Psoas muscle (tissue), 8 donors: ENCODE measurements around the gene TTR. TPM values are rescaled to one million over a fixed set of nuclear protein-coding genes. Genes with fewer than 3 reads are reported as not detected.

Source experiments
- ATAC-seq, 4 donors: fragments of 200-7000 bp; cut with Tn5 transposase; one replicate each; pipeline ENCODE4 v1.9.1; 2020; ENCODE audit warnings: moderate library complexity in 3 of 4, mild to moderate bottlenecking in 2 of 4
- DNase-seq, 2 donors: peaks; one replicate each; pipeline ENCODE4 v3.0.0-alpha.2; 2020
- H3K27ac ChIP-seq: fragments of 200-600 bp; one replicate; pipeline ENCODE4 v1.8.0; 2022
- H3K27me3 ChIP-seq, 3 donors: fragments of 200-600 bp in 1 of 3; one replicate each; pipeline versions ENCODE4 v1.6.1 to v1.8.0; 2013 to 2022; ENCODE audit warnings: low read length in 2 of 3, mild to moderate bottlenecking in 2 of 3, moderate library complexity in 1 of 3; ENCODE audit not compliant: insufficient read depth in 3 of 3
- H3K36me3 ChIP-seq, 2 donors: fragments of 200-600 bp in 1 of 2; one replicate each; pipeline versions ENCODE4 v1.6.1 to v1.8.0; 2013 to 2022; ENCODE audit warnings: low read depth in 1 of 2, mild to moderate bottlenecking in 1 of 2, moderate library complexity in 1 of 2; ENCODE audit not compliant: insufficient read depth in 1 of 2
- H3K4me1 ChIP-seq: fragments of 200-600 bp; one replicate; pipeline ENCODE4 v1.8.0; 2022
- H3K4me3 ChIP-seq: fragments of 200-600 bp; one replicate; pipeline ENCODE4 v1.8.0; 2022; ENCODE audit warnings: mild to moderate bottlenecking
- H3K9me3 ChIP-seq: fragments of 200-600 bp; one replicate; pipeline ENCODE4 v1.8.0; 2022
- CTCF ChIP-seq: fragments of 200-600 bp; IDR thresholded peaks from one replicate; pipeline ENCODE4 v1.8.0; 2022; ENCODE audit warnings: antibody characterized with exemption
- WGBS, 3 donors: extraction: QIAGEN DNeasy Blood & Tissue Kit; methylation state at CpG; one replicate each; pipeline versions ENCODE4 v1.1.6 to v1.1.7; 2013; 5-methylcytosine and 5-hydroxymethylcytosine counted together
- intact Hi-C, 2 donors: fragments of 100-400 bp; cut with DNase I; formaldehyde crosslinking; loops; one replicate each; pipeline versions ENCODE4 v1.11.0 to v1.14.2; 2022
- polyA plus RNA-seq, 3 donors: library from polyadenylated mRNA; stranded (reverse); fragments of 200-250 nt; gene quantifications; one replicate each; pipeline ENCODE4 v1.2.3, GENCODE V29; 2013
- total RNA-seq, 4 donors: library from RNA; stranded (reverse); fragmentation: NEBNext Ultra II Directional in 2 of 4; extraction: Animal tissue kit (Norgen Biotek cat#: 25700) in 2 of 4; gene quantifications; one replicate each; pipeline versions ENCODE4 v1.2.1 to v1.2.4, GENCODE V29; 2021 to 2023
- donor health status: healthy with polysubstance abuse.
- donor health status: DM: no; HTN: no; CAD: no; lungs with moderate emphysema.
- donor health status: Bipolar disorder and iron deficiency.
- donor health status: healthy.
- donor health status: DM: yes; HTN: yes; CAD: no.
- donor health status: DM: no; HTN: no; CAD: no.
- donor health status: DM: no; HTN: no; CAD: no.
- donor health status: DM: yes; HTN: yes; CAD: no.

The TTR gene
- total and polyA plus RNA-seq, 7 donors = 0.21 to 0.25 TPM; not detected in 5

GRCh38 chr18:31586616-31587015 lies 5.1 kb upstream of the TTR start:
- TF ChIP-seq CTCF = no peak
- ATAC-seq (no peak), DNase-seq (no peak)
- Histone ChIP-seq H3K27ac (no peak overlapping the region), H3K4me1 (no peaks in the 10 kb centered on the region), H3K27me3 (peaks cover 0 to 1% (median 0%) of the 10 kb centered on the region in 3 donors), H3K4me3 (no peak overlapping the region), H3K36me3 (no peaks in the 10 kb centered on the region), H3K9me3 (no peaks in the 10 kb centered on the region)
- intact Hi-C loops = no loop called here
- 92 to 96% (median 94%) methylated on average over 5 of the region's 5 CpGs for WGBS, 3 donors

DNA sequence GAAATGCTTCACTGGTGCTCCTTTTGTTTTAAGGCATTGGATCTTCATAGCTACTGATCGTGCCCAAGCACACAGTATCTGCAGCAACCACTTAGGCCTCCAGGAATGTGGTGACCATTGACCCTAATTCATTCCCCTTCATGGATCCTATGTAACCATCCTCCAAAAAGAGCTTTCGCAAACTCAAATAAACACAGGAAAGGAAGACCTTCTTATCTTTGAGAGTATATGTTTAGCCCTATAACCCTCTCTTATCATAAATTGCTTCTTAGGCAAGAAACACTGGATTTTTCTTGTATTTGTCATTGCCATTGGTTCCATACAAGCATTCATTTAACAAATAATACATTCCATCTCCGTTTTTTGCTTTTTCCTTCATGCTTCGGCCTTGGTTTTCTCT lies 4.1 kb upstream of the TTR start:
- no peak overlapping the region for H3K27ac ChIP-seq
- ATAC-seq (no peak), DNase-seq (no peak)
- H3K9me3 ChIP-seq = no peaks in the 10 kb centered on the region
- H3K4me3 ChIP-seq = no peak overlapping the region
- intact Hi-C loops = no loop called here
- H3K4me1 ChIP-seq = no peaks in the 10 kb centered on the region
- H3K27me3 ChIP-seq = peaks cover 0 to 1% (median 0%) of the 10 kb centered on the region in 3 donors
- TF ChIP-seq CTCF = no peak
- no peaks in the 10 kb centered on the region for H3K36me3 ChIP-seq
- WGBS, 3 donors = 90 to 93% (median 91%) methylated on average over 4 of the region's 4 CpGs

DNA sequence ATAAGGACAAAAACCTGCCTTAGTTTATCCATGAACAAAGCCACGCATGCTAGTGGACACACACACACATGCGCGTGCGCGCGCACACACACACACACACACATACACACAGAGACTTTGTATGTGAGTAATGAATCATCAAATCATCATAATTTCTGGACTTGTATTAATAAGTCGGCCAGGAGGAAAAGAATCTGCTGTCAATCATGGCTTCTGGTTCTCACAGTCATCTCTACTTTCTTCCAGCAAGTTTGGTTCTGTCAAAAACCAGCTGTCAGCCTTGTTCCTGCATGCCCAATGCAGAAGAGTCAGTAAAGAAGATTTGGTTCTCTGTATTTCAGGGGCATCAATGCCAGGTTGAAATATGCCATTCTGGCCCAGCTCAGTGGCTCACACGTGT lies 1.1 kb upstream of the TTR start:
- intact Hi-C loops = no loop called here
- TF ChIP-seq CTCF = no peak
- H3K9me3 ChIP-seq = no peaks in the 10 kb centered on the region
- H3K4me3 ChIP-seq = no peak overlapping the region
- H3K27me3 ChIP-seq = peaks cover 0 to 3% (median 0%) of the 10 kb centered on the region in 3 donors
- no peaks in the 10 kb centered on the region for H3K36me3 ChIP-seq
- H3K4me1 ChIP-seq = no peaks in the 10 kb centered on the region
- no peak for DNase-seq
- WGBS, 3 donors = 83 to 88% (median 88%) methylated on average over 8 of the region's 8 CpGs
- no peak overlapping the region for H3K27ac ChIP-seq
- ATAC-seq = no peak

DNA sequence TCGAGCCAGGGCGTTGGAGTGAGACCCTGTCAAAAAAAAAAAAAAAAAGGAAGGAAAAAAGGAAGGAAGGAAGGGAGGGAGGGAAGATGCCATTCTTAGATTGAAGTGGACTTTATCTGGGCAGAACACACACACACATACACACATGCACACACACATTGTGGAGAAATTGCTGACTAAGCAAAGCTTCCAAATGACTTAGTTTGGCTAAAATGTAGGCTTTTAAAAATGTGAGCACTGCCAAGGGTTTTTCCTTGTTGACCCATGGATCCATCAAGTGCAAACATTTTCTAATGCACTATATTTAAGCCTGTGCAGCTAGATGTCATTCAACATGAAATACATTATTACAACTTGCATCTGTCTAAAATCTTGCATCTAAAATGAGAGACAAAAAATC lies 564 bp upstream of the TTR start:
- WGBS, 3 donors = 71 to 82% (median 72%) methylated on average over 2 of the region's 2 CpGs
- TF ChIP-seq CTCF = no peak
- no peak for ATAC-seq
- intact Hi-C loops = no loop called here
- no peak for DNase-seq
- Histone ChIP-seq H3K27ac (no peak overlapping the region), H3K4me3 (no peak overlapping the region), H3K36me3 (no peaks in the 10 kb centered on the region), H3K27me3 (peaks cover 0 to 3% (median 0%) of the 10 kb centered on the region in 3 donors), H3K4me1 (no peaks in the 10 kb centered on the region), H3K9me3 (no peaks in the 10 kb centered on the region)

DNA sequence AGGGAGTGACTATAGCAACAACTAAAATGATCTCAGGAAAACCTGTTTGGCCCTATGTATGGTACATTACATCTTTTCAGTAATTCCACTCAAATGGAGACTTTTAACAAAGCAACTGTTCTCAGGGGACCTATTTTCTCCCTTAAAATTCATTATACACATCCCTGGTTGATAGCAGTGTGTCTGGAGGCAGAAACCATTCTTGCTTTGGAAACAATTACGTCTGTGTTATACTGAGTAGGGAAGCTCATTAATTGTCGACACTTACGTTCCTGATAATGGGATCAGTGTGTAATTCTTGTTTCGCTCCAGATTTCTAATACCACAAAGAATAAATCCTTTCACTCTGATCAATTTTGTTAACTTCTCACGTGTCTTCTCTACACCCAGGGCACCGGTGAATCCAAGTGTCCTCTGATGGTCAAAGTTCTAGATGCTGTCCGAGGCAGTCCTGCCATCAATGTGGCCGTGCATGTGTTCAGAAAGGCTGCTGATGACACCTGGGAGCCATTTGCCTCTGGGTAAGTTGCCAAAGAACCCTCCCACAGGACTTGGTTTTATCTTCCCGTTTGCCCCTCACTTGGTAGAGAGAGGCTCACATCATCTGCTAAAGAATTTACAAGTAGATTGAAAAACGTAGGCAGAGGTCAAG lies 955 bp downstream of the TTR start:
- H3K9me3 ChIP-seq = no peaks in the 10 kb centered on the region
- TF ChIP-seq CTCF = no peak
- ATAC-seq (no peak), DNase-seq (no peak)
- intact Hi-C loops = no loop called here
- no peaks in the 10 kb centered on the region for H3K4me1 ChIP-seq
- H3K27ac ChIP-seq = no peak overlapping the region
- WGBS, 3 donors = 67 to 72% (median 70%) methylated on average over 10 of the region's 10 CpGs
- peaks cover 0 to 3% (median 0%) of the 10 kb centered on the region in 3 donors for H3K27me3 ChIP-seq
- no peak overlapping the region for H3K4me3 ChIP-seq
- no peaks in the 10 kb centered on the region for H3K36me3 ChIP-seq
